Liver (tissue), 3 donors: Measurements from ENCODE around the gene PIAS1.

Experiments
- CTCF ChIP-seq: fragments of 150-350 bp; IDR thresholded peaks from 2 replicates; pipeline ENCODE4 v1.5.1; 2017; ENCODE audit warnings: improper control_type of control experiment, low read depth, low read length; ENCODE audit not compliant: missing input control
- EGR1 ChIP-seq, 2 donors: IDR thresholded peaks; 2 replicates each; pipeline ENCODE4 v1.6.1; 2016 to 2018; ENCODE audit warnings: antibody characterized with exemption in 2 of 2, low read depth in 2 of 2
- GABPA ChIP-seq, 2 donors: IDR thresholded peaks in 1 of 2; conservative IDR thresholded peaks in 1 of 2; 2 replicates each; pipeline ENCODE4 v1.6.1; 2016; ENCODE audit warnings: antibody characterized with exemption in 2 of 2, mild to moderate bottlenecking in 1 of 2, moderate library complexity in 1 of 2
- NR2F2 ChIP-seq: IDR thresholded peaks from 2 replicates; pipeline ENCODE4 v1.6.1; 2016; ENCODE audit warnings: antibody characterized with exemption
- RAD21 ChIP-seq, 2 donors: IDR thresholded peaks; 2 replicates each; pipeline ENCODE4 v1.6.1; 2016; ENCODE audit warnings: antibody characterized with exemption in 2 of 2, mild to moderate bottlenecking in 2 of 2
- REST ChIP-seq: IDR thresholded peaks from 2 replicates; pipeline ENCODE4 v1.6.1; 2016; ENCODE audit warnings: antibody characterized with exemption, mild to moderate bottlenecking
- TAF1 ChIP-seq: conservative IDR thresholded peaks from 2 replicates; pipeline ENCODE4 v1.6.1; 2016; ENCODE audit warnings: antibody characterized with exemption, mild to moderate bottlenecking
- donor health status: healthy.
- donor health status: healthy.

DNA sequence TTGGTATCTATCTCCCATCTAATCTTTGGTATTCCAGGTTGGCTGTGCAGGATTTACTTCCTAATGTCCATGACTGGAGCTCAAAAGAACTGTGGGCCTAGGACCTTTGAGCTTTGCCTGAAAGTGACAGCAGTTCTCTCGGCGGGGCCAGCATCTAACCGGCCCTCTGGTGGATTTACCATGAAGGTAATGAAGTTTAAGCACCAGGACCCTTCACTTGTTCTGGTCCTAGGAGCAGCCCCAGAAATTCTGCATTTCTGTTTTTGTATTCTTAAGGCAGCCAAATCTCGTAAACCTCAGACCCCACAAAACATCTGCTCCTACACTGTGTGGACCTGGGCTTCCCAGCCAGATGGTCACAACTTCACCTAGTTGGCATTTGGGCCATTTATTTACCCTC is 138.0 kb downstream of the PIAS1 start:
- TF ChIP-seq NR2F2 (no peak), CTCF (no peak), REST (no peak), GABPA (IDR thresholded peaks at IDR 0.05 in 1 of 2, conservative IDR thresholded peaks at IDR 0.05 in 1 of 2) (no peak), RAD21 (IDR thresholded peaks at IDR 0.05) (no peak), EGR1 (IDR thresholded peaks at IDR 0.05; ENCODE audit: low read depth in 2 of 2) (no peak), TAF1 (no peak)
